DMS153 treated with DMSO at 0.1 percent for 48 hours (cell line): ENCODE data around the gene NELL1.
"Not testable (repeated sequence)": the region's sequence is repeated elsewhere in the genome, so short reads cannot be mapped to it uniquely, and the experiment has no call there.

Experiments used
- DNase-seq: peaks from one replicate; lab custom pipeline; 2025; ENCODE audit not compliant: unreplicated experiment; lab: John Stamatoyannopoulos, UW

Gene NELL1

DNA sequence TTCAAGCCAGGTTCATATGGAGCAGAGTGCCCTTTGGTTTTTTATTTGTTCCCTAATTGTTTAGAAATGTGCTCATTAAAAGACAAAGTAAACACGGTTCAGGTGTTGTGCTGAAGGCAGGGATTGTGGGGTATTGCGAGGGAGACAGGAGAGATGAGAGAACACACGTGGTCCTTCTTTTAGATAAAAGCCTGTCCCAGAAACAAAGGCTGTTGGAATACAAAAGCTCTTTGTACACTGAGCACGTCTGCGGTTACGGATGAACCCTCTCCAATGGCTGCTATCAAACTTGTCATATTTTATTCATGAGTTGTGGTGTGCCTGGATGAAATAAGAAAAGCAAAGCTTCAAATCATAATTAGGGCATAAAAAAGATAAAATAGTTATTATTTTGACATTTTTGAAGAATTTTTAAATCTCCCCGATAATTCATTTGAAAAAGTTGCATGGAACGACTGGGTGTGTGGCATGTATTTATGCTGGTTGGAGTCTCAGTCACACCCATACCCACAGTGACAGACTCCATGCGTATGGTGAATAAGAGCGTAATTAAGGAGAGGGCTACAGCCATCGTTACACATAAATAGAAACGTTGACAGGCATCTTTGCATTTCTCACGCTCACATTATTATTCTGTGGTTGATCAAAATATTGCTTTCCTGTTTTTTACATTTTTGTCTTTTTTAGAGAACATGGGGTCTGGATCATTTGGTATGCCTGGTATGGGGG, 92.9 kb downstream of the NELL1 start:
- DNase-seq = peak; percentile 96

DNA sequence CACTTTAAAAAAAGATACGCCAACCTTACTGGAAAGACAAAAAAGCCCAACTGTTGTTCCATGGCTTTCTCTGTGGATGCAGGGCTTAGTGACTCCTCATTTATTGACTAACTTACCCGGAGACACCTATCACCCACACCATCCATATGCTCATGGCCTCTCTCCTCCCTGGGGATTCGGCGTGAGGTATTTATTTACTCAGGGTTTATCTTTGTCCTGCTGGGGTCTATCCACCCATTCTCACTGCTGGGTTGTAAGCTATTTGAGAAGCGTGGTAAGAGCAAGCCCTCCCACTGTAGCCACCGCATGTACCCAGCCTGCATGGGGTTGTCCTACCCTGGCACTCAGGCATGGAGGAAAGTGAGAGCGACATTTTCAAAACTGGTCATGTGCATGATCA, 93.6 kb downstream of the NELL1 start:
- peak; percentile 73 for DNase-seq

DNA sequence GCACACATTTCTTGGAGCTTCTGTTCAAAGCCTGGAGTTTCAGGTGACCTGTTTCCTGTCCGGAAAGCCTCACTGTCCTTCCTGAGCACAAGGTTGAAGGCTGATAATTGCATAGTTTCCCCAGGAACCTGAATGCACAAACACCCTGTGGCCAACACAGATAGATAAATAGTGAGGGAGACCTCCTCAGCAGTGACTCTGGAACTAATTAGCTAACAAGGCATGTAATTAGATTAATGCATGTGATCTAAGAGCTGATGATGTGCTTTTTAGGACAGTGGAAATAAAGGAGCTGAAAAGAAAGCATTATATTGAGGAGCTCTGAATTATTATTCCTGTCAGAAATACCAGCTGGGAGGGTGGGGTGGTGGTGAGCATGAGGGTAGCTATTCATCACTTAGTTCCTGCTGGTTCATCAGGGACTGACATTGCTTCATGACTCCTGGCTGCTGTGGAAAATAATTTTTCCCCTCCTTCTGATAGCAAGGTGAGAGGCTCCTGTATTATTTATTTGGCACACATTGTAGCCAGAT, 101.1 kb downstream of the NELL1 start:
- no peak for DNase-seq

DNA sequence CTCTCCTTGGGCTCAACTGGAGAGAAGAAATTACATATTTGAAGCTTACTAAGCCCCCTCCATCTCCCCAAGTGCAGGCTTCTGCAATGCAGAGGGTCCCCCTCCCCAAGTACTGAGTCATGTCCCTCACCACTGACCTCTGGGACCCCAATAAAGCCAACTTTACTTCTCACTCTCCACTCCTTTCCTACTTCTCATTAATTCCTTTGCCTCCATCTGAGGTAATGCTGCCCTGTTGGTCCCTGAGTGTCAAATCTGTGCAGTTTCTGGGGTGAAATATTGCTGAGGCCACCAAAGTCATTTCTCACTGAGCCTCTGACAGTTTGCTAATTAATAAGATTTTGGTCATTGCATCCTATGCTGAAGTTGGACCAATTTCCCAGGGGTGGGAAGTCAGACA, 101.6 kb downstream of the NELL1 start:
- no peak for DNase-seq

DNA sequence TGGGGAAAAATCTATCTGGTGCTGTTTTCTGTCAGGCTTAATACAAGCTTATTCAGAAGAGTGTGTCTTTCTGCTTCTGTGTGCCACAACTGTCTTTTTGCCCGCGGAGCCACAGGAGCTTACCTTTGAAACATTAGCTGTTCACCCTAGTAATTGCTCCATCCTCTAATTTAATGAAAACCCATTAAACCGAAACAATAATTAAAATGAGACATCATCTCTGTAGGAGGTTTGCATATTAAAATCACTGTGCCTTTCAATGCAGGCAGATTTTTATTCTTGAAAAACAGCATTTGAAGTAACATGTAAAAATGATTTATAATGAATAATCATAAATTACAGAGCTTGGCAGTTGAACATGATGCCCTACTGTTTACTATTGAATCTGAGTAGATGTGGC, 102.3 kb downstream of the NELL1 start:
- no peak for DNase-seq

DNA sequence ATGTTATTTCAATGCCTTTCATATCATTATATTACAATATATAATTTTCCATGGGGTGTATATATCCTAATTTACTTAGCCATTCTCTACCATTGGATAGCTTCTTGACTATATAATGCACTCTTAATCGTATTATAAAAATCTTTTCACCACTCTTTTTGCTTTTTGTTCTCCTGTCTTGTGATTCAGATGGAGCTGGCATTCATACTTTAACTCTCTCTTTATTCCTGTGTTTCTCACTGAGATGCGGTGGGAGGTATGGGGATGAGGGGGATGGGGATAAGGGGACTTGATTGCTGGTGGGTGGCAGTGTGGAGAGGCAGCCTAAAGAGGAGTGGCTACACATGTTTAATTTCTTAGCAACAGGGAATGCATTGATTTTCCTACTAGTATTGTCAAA, 105.9 kb downstream of the NELL1 start:
- DNase-seq = no peak

DNA sequence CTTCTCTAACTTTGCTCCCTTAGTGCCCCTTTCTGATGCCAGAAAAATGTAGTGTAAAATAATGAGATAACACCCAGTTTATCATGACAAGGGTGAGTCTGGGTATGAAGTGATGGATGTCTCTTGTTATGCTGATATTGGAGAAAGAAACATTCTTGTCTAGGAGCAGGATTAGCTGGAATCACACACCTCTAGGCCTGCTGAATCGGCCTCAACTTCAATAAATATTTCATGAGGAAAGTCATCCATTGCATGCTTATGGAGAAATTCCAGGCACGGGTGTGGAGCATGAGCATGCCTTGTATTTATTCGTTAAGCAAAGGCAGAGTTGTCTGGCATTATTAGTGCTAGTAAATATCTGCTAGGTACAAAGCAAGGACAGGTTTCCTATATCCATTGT, 113.4 kb downstream of the NELL1 start:
- DNase-seq = no peak

DNA sequence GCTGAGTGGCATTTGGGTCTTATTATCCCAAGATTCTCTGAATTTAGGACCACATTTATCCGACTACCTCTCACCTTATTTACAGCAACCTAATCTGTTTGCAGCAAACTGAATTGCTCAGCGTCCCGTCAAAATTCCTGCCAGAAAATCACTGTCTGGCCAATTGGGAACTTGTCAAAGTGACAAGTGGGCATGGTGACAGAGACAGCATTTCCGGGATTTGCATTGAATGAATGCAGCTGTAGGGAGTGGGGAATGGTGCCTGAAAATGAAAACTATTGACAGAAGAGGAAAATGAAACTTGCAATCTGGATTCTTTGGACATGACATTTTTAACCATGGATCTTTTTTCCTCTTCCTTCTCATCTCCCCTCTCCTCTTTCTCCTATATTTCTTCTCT, 113.8 kb downstream of the NELL1 start:
- no peak for DNase-seq

DNA sequence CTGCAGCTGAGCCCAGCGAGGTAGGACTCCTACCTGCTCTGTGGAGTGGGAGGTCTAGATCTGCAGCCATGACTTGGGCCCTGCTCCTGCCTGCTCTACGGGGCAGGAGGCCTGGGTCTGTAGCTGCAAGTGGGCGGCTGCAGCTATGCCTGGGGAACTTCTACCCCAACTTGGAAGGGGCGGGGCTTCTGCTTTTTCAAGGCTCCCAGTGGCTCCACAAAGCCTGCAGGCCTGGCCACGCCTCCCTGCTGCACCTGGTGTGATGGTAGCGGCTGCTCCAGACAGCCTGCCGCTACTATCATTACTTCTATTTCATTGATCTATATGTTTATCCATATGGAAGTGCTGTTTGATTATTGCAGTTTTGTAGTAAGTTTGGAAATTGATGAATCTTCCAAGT, 121.2 kb downstream of the NELL1 start:
- no peak for DNase-seq

DNA sequence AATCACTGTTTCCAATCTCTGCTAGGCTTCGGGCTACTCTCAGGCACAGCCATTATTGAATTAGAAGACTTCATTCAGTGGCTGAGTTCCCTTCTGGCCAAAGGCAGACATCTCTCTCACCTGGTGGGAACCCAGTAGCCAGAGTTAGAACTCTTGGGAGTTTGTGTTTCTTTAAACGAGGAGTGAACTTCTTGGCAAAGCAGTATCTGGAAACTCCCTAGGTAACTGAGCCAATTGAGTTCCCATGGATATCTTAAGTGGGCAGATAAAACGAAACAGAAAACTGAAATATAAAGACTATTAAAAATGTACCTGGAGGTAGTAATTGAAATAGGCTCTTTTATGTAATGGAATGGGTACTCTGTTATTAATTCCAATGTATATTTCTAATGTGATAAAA, 125.6 kb downstream of the NELL1 start:
- DNase-seq = no peak

DNA sequence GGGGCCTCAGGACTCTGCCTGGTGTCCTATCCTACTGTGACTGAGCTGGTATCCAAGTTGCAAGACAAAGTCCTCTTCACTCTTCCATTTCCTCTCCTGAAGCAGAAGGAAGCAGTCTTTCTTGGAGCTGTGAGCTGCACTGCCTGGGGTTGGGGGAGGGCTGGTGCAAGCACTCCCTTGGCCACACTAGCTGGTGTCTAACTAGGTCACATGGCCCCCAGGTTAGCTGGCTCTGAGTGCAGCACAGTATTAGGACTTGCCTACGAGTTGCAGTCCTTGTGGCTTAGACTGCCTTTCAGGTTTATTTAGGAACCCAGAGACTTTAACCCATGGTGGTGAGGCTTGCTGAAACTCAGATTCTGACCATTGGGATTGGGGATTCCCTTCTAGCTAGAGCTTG, 138.9 kb downstream of the NELL1 start:
- DNase-seq = no peak

DNA sequence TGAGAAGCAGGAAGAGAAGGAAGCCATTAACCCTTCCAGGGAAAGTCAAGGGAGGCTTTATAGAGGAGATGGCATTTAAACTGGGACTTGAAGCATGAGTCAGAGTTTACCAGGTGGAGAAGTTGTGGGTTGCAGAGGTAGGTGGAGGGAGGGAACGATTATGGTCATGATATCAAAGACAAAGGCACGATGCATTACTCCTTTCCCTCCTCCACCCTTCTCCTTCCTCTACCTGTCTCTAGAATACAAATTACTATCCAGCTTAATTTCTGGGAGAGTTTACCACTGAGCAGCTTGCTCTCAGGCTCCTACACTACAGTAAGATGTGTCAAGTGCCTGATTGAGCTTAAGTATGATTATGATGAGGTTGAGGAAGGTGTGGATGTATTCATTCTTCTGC, 151.7 kb downstream of the NELL1 start:
- no peak for DNase-seq

DNA sequence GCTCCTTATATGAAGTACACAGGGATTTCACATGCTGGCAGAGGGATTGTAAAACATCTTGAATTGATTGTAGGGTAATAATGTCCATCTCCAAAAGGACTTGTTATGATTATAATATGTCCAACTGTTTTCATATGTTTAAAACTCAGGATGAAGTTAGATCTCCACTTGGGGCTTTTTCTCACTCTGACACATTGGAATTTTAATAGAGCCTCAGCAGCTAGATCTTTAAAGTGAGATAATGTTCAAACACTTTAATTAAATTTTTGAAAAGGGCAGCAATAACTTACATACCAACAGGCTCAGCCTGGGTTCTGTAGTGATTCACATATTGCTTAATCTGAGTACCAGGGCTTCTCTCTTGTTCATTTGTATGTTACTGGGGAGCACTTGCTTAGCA, 152.1 kb downstream of the NELL1 start:
- no peak for DNase-seq

DNA sequence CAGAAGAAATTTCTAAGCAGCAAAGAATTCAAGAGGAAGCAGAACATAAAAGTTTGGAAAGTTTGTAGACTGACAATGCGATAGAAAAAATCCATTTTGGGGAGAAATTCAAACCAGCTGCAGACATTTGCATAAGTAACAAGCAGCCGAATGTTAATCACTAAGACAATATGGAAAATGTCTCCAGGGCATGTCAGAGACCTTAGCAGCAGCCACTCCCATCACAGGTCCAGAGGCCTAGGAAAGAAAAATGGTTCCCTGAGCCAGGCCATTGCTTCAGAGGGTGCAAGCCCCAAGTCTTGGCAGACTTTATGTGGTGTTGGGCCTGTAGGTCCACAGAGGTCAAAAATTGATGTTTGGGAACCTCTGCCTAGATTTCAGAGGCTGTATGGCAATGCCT, 155.4 kb downstream of the NELL1 start:
- no peak for DNase-seq

DNA sequence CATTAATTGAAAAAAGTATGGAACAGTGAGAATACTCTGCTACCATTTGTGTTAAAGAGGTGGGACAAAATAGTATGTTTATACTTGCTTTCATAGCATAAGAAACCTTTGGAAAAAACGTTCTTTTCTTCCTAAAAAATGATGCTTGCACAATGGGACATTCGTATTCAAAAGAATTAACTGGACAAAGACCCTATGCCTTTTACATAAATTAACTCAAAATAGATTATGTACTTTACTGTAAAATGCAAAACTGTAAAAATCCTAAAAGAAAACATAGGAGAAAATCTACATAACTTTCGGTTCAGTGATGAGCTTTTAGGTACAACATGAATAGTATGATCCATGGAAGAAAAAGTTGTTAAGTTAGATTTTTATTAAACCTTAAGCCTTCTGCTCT, 166.2 kb downstream of the NELL1 start:
- DNase-seq = no peak

DNA sequence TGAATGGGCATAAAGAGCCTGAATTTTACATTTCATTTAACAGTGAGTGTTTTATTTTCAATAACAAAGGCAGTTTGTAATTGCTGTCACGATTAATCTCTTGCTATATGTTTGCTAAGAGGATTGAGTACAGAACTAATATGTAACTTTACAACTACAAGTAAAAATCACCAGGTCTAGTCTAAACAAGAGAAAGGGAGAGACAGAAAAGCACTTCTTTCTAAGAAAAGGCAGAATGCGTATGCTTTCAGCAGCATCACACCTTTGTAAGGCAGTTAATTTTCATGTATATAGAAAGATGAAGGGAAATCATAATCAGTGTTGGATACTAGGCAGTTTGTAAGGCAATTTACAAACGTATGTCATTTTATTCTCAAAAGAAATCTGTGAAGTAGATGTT, 169.8 kb downstream of the NELL1 start:
- DNase-seq = no peak

DNA sequence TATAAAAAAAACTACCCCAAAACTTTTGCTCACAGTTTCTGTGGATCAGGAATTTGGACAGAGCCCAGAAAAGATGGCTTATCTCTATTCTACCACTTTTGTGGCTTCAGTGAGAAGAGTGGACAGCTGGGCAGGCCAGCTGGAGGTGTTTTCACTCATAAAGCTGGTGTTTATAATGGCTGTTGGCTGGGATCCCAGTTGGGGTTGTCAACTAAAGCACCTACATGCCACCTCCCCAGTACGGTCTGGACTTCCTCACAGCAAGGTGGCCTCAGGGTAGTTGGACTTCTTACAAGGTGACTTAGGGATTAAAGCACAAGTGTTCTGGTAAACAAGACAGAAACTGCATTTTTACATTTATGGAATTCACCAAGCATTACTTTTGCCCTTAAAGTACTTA, 171.0 kb downstream of the NELL1 start:
- DNase-seq = peak; percentile 58

DNA sequence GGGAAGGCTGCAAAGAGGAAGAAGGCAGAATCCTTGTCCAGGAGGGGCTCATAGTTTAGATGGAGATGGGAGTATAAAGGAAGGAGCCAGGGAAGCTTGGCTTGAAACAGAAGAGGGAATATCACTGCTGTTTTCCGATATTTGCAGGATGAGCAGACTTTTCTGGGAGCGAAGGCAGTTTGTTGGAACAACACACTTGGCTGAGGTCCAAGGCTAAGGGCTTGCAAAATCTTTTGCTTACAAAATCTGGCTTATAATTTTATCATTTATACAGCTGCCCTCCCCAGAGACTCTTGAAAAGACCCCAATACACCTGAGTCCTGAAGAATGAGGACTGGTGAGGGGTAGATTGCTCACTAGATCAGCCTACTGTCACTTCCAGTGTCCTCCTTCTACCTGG, 174.8 kb downstream of the NELL1 start:
- DNase-seq = no peak

DNA sequence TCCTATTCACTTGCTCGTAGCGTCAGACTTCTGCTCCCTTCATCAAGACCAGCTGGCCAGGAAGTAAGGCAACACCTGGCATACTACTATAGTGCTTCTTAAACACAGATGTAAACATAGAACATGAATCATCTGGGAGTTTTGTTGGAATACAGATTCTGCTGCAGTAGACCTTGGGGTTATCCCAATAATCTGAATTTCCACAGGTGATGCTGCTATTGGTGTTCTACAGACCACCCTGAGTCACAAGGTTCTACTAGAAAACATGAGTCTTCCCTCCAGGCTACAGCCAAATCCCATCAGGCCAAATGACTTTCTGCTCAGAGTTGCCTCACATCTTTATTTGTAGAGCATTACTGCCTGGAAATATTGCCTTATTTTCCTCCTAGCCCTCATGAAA, 175.2 kb downstream of the NELL1 start:
- peak; percentile 76 for DNase-seq

DNA sequence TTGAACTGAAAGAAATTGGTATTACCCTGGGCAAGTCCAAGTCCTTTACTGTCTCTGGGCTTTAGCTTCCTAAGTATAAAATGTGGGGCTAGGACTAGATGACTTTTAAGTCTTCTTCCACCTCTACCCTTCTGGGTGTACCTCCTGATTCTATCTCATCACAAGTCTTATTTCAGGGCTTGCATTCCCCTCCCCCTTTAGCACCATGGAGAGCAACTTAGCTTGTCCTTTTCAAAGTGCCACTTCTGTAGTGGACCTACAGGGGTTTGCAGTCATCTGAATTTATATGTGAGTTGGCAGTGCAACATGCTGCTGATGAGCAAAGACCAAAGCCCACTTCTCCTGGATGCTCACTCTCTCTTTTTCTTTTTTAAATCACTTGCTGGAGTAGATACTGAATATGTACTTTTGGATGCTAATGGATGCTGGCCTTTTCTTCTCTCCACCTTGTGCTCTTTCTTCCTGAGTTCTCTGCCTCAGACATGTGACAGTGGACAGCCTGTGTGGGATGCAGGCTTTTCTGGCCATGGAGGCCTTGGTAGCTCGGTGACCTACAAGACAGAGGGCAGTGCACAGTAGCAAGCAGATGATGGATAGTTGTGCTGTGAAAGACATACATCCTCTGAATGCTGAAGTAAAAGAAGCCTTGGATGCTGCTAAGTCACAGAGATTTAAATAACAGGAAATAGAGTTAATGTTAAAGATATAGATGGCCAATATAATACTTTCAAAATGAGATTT, 185.0 kb downstream of the NELL1 start:
- DNase-seq = no peak

DNA sequence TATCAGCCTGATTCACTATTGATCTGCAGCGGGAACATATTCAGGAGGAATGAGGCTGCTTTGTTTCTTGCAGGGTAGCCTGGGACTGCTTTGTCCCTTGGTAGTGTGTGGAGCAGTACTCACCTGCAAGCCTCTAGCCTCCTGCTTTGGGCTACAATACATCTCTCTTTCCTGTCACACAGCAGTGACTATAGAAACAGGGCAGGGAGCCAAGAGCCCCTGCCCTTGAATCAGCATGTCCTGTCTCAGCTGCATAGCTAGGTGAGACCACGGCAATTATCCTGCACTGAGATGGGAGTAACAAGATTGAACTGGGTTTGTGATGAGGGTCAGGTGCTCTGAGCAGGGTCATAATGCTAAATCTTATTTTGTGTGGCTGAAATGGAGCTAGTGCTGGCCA, 191.9 kb downstream of the NELL1 start:
- DNase-seq = peak; percentile 94

DNA sequence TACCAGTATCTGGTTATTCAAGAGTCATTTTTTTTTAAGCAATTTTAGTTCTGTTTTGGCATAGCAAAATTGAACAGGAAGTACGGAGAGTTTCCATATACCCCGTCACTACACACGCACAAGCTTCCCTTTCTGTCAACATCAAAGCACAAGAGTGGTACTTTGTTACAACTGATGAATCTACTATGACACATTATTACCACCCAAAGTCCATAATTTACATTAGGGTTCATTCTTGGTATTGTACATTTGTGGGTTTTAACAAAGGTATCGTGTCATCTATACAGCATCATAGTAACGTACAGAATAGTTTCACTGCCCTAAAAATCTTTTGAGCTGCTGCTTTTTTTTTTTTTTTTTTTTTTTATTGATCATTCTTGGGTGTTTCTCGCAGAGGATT, 192.9 kb downstream of the NELL1 start:
- DNase-seq = not testable (repeated sequence)

DNA sequence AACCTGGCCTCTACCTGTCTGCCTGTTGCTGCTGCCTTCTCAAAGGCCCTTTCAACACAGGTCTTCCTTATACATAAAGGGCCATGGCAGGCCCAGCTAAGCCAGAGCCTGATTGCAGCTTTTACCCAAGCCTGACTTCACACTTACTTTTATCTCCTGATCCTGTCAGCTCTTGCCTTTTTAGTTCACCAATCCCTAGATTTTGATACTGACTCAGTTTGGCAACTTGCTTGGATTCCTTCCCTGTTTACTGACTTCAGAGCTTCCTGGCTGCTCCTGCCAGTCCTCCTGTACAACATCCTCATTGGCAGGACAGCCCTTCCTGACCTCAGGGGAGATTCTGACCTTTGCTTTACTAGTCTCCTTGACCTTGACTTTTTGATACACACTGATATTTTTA, 195.2 kb downstream of the NELL1 start:
- no peak for DNase-seq
